SK-N-MC (cell line): ENCODE results near the gene RIMS1.

Experiments
- EZH2 ChIP-seq: fragments of 200-600 bp; sonication (generic); IDR thresholded peaks from one replicate; pipeline ENCODE4 v1.6.1; 2017; ENCODE audit warnings: antibody characterized with exemption
- POLR2AphosphoS5 ChIP-seq: IDR thresholded peaks from 2 replicates; pipeline ENCODE4 v1.6.1; 2012; ENCODE audit warnings: mild to moderate bottlenecking, low read depth, low read length, borderline replicate concordance

GRCh38 chr6:72348926-72349325 is 462.6 kb downstream of the RIMS1 start:
- TF ChIP-seq POLR2AphosphoS5 (no peak), EZH2 (no peak)
